ENCODE data around the gene SLAMF9. TPM values are rescaled to one million over a fixed set of nuclear protein-coding genes. Genes with fewer than 3 reads are reported as not detected.

SLAMF9 gene
- total and polyA plus RNA-seq, 4 donors, result 0.25 to 0.68 (median 0.64) TPM; not detected in 1

DNA sequence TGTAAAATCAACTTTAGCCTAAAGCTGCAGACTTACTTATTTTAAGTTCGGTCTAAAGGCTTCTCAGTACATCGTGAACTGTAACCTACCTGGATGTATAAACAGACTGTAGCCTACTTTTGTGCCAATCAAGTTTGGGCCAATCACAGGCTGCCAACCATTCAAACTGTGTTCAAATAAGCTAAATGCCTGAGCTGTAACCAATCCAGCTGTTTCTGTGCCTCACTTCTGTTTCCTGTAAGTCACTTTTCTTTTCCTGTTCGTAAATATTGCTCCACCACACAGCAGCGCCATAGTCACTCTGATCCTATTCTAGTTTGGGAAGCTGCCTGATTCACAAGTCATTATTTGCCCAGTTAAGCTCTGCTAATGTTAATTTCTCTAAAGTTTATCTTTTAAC, 37.5 kb upstream of the SLAMF9 start (continued):
- TF ChIP-seq, protein P1, sequence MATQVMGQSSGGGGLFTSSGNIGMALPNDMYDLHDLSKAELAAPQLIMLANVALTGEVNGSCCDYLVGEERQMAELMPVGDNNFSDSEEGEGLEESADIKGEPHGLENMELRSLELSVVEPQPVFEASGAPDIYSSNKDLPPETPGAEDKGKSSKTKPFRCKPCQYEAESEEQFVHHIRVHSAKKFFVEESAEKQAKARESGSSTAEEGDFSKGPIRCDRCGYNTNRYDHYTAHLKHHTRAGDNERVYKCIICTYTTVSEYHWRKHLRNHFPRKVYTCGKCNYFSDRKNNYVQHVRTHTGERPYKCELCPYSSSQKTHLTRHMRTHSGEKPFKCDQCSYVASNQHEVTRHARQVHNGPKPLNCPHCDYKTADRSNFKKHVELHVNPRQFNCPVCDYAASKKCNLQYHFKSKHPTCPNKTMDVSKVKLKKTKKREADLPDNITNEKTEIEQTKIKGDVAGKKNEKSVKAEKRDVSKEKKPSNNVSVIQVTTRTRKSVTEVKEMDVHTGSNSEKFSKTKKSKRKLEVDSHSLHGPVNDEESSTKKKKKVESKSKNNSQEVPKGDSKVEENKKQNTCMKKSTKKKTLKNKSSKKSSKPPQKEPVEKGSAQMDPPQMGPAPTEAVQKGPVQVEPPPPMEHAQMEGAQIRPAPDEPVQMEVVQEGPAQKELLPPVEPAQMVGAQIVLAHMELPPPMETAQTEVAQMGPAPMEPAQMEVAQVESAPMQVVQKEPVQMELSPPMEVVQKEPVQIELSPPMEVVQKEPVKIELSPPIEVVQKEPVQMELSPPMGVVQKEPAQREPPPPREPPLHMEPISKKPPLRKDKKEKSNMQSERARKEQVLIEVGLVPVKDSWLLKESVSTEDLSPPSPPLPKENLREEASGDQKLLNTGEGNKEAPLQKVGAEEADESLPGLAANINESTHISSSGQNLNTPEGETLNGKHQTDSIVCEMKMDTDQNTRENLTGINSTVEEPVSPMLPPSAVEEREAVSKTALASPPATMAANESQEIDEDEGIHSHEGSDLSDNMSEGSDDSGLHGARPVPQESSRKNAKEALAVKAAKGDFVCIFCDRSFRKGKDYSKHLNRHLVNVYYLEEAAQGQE (IDR thresholded peaks at IDR 0.05), result peak; percentile 84
- TF ChIP-seq, protein P2, sequence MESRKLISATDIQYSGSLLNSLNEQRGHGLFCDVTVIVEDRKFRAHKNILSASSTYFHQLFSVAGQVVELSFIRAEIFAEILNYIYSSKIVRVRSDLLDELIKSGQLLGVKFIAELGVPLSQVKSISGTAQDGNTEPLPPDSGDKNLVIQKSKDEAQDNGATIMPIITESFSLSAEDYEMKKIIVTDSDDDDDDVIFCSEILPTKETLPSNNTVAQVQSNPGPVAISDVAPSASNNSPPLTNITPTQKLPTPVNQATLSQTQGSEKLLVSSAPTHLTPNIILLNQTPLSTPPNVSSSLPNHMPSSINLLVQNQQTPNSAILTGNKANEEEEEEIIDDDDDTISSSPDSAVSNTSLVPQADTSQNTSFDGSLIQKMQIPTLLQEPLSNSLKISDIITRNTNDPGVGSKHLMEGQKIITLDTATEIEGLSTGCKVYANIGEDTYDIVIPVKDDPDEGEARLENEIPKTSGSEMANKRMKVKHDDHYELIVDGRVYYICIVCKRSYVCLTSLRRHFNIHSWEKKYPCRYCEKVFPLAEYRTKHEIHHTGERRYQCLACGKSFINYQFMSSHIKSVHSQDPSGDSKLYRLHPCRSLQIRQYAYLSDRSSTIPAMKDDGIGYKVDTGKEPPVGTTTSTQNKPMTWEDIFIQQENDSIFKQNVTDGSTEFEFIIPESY (IDR thresholded peaks at IDR 0.05), result peak; percentile 70
- peak in 1 of 2 donors; percentile 82 for TF ChIP-seq EGR1 (IDR thresholded peaks at IDR 0.05; ENCODE audit: low read depth in 2 of 2)
- TF ChIP-seq HNF4A (conservative IDR thresholded peaks at IDR 0.05), result peak; percentile 59 to 66
- TF ChIP-seq, protein P3, sequence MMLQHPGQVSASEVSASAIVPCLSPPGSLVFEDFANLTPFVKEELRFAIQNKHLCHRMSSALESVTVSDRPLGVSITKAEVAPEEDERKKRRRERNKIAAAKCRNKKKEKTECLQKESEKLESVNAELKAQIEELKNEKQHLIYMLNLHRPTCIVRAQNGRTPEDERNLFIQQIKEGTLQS (IDR thresholded peaks at IDR 0.05), result no peak

DNA sequence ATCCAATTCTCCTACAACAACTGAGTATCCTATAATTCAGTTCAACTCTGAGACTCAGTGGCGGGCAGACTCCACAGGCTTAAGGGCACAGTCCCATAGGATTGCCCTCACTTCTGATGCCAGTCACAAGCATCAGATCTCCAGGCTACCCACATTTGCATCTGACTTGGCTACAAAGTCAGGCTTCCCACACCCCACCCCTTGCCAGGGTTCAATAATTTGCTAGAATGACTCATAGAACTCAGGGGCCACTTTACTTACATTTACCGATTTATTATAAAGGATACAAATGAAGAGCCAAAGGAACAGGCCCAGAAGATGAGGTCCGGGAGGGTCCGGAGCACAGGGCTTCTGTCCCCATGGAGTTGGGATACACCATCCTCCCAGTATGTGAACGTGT, 36.0 kb upstream of the SLAMF9 start:
- Histone ChIP-seq H3K36me3 (ENCODE audit: control insufficient read depth in 4 of 4, insufficient read depth in 3 of 4, low read depth in 1 of 4, low read length in 3 of 4) (no peaks in the 10 kb centered on the region), H3K27me3 (ENCODE audit: control insufficient read depth in 4 of 4, insufficient read depth in 4 of 4, low read length in 3 of 4) (no peaks in the 10 kb centered on the region), H3K9me3 (ENCODE audit: control insufficient read depth in 4 of 4, low read length in 3 of 4) (no peaks in the 10 kb centered on the region), H3K4me3 (ENCODE audit: low read depth in 1 of 3, low read length in 3 of 3) (no peak overlapping the region), H3K4me1 (ENCODE audit: control insufficient read depth in 4 of 4, insufficient read depth in 4 of 4, low read length in 3 of 4) (peaks cover 3 to 11% (median 5%) of the 10 kb centered on the region in 4 donors), H3K27ac (ENCODE audit: low read depth in 1 of 2, low read length in 2 of 2) (no peak overlapping the region), H3K9ac (ENCODE audit: low read depth in 1 of 2, low read length in 2 of 2) (no peak overlapping the region)
- no peak for TF ChIP-seq HNF4A (conservative IDR thresholded peaks at IDR 0.05)
- no peak for TF ChIP-seq NR2F2 (IDR thresholded peaks at IDR 0.05)
- TF ChIP-seq, protein P3 (IDR thresholded peaks at IDR 0.05), result no peak
- 92% methylated on average over 5 of the region's 5 CpGs for WGBS
- DNase-seq (ENCODE audit: low spot score), result no peak

DNA sequence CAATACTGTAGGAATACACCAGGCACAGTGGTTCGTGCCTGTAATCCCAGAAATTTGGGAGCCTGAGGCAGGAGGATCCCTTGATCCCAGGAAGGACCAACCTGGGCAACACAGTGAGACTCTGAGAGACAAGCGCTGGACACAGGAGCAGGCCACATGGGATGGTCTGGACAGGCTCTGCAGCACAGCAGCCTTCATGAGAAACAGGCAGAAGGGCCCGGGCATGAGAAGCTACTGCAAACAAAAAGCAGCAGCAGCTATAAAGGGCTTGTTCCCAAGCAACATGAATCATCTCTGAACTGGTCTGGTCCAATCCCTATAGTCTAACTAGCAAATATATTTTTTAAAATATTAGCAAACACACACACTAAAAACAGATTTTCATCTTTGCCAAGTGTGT, 35.5 kb upstream of the SLAMF9 start:
- 82% methylated on average over 3 of the region's 3 CpGs for WGBS
- Histone ChIP-seq H3K27me3 (ENCODE audit: control insufficient read depth in 4 of 4, insufficient read depth in 4 of 4, low read length in 3 of 4) (no peaks in the 10 kb centered on the region), H3K27ac (ENCODE audit: low read depth in 1 of 2, low read length in 2 of 2) (no peak overlapping the region), H3K9ac (ENCODE audit: low read depth in 1 of 2, low read length in 2 of 2) (no peak overlapping the region), H3K9me3 (ENCODE audit: control insufficient read depth in 4 of 4, low read length in 3 of 4) (no peaks in the 10 kb centered on the region), H3K4me1 (ENCODE audit: control insufficient read depth in 4 of 4, insufficient read depth in 4 of 4, low read length in 3 of 4) (peaks cover 3 to 11% (median 5%) of the 10 kb centered on the region in 4 donors), H3K36me3 (ENCODE audit: control insufficient read depth in 4 of 4, insufficient read depth in 3 of 4, low read depth in 1 of 4, low read length in 3 of 4) (no peaks in the 10 kb centered on the region), H3K4me3 (ENCODE audit: low read depth in 1 of 3, low read length in 3 of 3) (no peak overlapping the region)
- no peak for DNase-seq (ENCODE audit: low spot score)
- TF ChIP-seq JUND (IDR thresholded peaks at IDR 0.05), result no peak
- TF ChIP-seq NR2F2 (IDR thresholded peaks at IDR 0.05), result no peak
- TF ChIP-seq YY1 (IDR thresholded peaks at IDR 0.05), result no peak
- no peak for TF ChIP-seq TAF1 (conservative IDR thresholded peaks at IDR 0.05)
- TF ChIP-seq, protein P2 (IDR thresholded peaks at IDR 0.05), result no peak

Measured in liver (tissue), 9 donors.